GM10847 (cell line): ENCODE results near the gene KRTAP13-2.

Experiments used
- POLR2A ChIP-seq: IDR thresholded peaks from 2 replicates; pipeline ENCODE4 v1.6.1; 2011; ENCODE audit not compliant: insufficient read length; ENCODE audit errors: extremely low read depth

The KRTAP13-2 gene, protein sequence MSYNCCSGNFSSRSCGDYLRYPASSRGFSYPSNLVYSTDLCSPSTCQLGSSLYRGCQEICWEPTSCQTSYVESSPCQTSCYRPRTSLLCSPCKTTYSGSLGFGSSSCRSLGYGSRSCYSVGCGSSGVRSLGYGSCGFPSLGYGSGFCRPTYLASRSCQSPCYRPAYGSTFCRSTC

DNA sequence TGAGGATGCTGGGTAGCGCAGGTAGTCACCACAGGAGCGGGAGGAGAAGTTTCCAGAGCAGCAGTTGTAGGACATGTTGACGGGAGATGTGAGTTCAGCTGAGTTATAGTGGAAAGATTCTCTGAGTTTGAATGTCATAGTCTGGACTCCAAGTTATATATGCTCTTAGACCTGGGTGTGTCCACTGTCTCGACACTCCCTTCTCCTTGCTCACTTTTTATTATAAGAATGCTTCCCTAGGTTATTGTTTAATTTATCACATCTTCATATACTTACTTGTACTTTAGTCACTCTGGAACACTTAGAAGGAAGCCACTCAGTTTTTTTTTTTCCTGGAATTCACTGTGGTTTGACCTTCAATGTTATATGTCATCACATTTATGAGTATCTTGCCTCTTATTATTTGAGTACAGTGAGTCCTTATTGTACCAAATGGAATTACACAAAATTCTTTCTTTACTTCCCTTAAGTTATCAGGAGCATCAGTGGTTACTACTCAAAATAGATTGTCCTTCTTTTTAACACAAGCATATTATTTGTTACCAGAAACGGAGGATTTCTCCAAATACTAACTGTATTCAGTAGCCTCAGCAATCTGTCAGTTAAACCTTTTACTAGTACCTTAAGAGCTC lies at the start of gene KRTAP13-2:
KRTAP13-2 (minus strand) TSS at position 133 of the 632 bp plus-strand sequence; CDS start at position 75, 58 bp downstream.
- TF ChIP-seq POLR2A: no peak

DNA sequence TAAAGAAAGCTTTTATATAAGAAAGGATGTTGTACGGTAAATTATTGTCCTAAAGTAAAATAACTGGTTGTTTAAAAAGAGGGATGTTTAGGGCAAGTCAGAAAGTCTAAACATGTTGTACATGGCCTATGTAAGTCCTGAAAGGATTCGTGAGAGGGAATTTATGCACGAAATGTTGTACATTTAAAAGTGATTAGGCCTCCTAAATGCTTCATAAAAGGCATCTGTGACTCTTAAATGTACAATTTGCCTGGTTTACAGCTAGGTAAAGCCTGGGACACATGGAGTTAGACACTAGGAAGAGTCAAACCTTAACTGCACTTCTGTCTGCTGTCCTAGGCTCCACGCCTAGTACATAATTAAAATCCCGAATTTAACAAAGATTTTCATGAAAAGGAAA lies 43.9 kb upstream of the KRTAP13-2 start:
- no peak for TF ChIP-seq POLR2A

DNA sequence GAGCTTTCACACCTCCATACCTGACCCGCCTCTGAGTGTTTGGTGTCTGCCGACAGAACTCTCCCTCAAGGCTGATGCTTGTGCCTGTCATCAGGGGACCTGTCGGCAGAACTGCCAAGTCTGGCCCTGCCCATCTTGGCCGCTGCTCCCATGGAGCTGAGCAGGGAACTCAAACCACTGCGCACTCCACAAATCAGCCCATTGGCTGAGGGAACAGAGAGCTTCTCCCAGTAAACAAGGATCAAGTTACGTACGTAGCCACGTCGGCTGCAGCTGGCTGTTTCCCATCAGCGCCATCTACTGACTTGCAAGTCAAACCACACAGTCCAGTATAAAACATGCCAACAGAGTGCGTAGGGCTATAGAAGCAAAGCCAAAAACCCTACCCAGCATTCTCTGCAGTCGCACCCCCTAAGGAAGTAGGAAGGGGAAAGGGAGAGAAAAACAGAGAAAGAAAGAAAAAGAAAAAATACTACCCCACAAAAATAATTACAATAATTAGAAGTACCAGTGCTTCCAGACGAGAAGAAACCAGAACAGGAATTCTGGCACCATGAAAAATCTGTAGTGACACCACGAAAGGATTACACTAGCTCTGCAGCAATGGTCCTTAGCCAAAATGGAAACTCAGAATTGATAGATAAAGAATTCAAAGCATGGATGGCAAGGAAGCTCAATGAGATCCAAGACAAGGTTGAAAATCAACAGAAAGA lies 36.9 kb upstream of the KRTAP13-2 start:
- TF ChIP-seq POLR2A: no peak

GRCh38 chr21:30395731-30396130 lies 23.7 kb upstream of the KRTAP13-2 start, which contains the start of gene KRTAP13-1:
TSS of gene KRTAP13-1 (plus strand) at chr21:30396031. CDS start at chr21:30396087, 56 bp downstream.
- TF ChIP-seq POLR2A: no peak

DNA sequence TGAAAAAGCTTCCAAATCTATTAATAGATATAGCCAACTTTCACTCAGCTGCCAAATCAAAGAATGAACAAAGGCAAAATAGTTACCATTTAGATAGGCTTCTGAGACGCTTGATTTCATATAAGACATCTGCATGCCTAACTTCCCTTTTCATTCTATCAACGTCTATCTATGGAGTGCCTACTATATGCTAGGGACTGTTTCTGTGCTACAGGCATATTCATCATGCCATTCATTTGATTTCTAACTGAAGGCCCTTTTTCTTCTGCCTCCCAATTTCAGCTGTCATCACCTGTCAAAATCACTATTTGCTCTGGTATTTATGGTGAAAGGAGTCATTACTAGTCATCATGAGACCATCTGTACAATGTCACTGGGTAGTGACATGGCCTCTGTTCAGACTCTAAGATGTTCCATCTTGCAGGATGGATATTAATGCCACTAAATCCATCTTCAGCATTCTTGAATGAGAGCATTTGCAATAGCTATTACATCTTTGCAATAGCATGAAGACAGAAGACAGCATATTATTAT lies 19.5 kb upstream of the KRTAP13-2 start:
- TF ChIP-seq POLR2A: no peak

- no peak for TF ChIP-seq POLR2A
Observed at GRCh38 chr21:30382201-30382600, 10.1 kb upstream of the KRTAP13-2 start.

DNA sequence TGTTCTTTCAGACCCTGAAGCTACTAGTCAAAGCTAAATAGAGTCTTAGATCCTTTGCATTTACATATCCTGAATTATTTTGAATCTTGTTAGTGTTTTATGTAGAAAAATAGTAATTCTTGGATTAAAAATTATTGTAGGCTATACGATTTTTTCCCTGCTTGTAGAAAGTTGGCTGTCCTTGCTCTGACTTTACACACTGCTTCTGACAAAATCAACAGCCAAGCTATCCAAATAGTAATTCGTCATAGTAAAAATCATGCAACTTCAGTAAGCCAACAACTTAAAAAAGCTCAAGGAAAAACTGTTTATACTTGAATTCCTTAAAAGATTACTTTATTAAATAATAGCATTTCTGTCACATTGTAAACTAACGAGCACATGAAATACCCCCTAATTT lies 16.2 kb downstream of the KRTAP13-2 start:
- TF ChIP-seq POLR2A: no peak

DNA sequence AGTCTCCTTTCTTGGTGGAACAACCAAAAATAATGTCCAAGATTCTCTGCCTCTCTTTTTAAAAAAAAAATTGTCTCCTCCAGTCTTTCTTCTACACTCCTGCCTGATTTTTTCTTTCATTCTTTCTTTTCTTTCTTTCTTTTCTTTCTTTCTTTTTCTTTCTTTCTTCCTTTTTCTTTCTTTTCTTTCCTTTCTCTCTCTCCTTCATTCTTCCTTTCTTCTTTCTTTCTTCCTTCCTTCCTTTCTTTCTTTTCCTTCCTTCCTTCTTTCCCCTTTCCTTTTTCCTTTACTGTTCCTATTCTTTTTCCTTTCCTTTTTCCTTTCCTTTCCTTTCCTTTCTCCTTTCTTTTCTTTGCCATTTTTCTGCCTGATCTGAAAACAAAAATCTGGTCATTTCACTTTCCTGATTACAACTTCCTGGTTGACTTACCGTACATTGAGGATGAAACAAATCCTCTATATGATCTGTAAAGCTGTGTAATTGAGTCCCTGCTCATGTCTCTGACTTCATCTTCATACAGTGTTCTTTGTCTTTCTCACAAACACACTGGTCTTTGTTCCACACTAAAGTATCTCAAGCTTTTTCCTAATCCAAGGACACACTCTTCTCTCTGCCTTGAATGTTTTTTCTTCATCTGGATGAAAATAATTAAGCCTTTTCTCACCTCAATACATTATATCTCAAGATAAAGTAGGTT lies 17.6 kb downstream of the KRTAP13-2 start:
- no peak for TF ChIP-seq POLR2A

DNA sequence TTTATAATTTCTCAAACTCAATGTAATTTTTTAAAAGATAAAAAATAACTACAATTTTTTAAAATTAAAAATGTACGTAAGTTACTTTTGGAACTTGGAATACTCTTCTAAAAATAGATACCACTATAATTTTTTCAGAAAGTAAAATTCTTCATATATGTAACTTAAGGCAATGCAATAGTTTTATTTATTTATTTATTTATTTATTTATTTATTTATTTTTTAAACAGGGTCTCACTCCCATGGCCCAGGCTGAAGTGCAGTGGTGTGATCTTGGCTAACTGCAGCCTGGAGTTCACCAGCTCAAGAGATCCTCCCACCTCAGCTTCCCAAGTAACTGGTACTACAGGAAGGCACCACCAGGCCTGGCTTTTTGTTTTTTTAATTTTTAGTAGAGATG lies 20.5 kb downstream of the KRTAP13-2 start:
- no peak for TF ChIP-seq POLR2A

DNA sequence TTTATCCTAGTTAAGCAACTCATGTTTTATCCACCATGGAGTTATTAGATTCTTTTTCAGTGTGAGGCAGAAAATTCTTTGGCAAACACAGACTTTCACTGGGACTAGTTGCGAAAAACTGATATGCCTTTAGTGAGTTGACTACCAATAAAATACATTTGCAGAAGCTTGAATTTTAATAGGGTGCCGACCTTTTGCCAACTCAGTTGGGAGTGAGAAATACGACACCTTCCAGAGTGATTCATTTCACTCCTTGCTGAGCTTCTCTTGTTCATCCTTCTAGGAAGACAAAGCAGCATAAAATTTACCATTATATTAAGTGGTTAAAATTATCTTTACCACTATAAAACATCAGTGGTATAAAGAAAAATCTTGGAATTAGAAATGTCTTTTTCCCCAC lies 22.5 kb downstream of the KRTAP13-2 start:
- TF ChIP-seq POLR2A: no peak

GRCh38 chr21:30348506-30348905 lies 23.6 kb downstream of the KRTAP13-2 start, which contains the start of gene KRTAP23-1:
TSS of gene KRTAP23-1 (minus strand) at chr21:30348606. CDS start at chr21:30348606, 0 bp downstream.
- TF ChIP-seq POLR2A: no peak

GRCh38 chr21:30345014-30345413 lies 27.1 kb downstream of the KRTAP13-2 start:
- no peak for TF ChIP-seq POLR2A

GRCh38 chr21:30340714-30341573 lies 31.1 kb downstream of the KRTAP13-2 start:
- TF ChIP-seq POLR2A: no peak

GRCh38 chr21:30338717-30339116 lies 33.4 kb downstream of the KRTAP13-2 start:
- TF ChIP-seq POLR2A: no peak
